Caki2 (cell line): ENCODE results near the gene AP2A2. TPM values are rescaled to one million over a fixed set of nuclear protein-coding genes. Genes with fewer than 3 reads are reported as not detected.
"Not testable (repeated sequence)": the region's sequence is repeated elsewhere in the genome, so short reads cannot be mapped to it uniquely, and the experiment has no call there.

ENCODE experiments used
- DNase-seq: peaks from one replicate; pipeline ENCODE4 v3.0.0-alpha.2; 2015; ENCODE audit warnings: low read depth
- in situ Hi-C: cut with HindIII; loops from 2 replicates; pipeline ENCODE4 v1.10.0; 2016; ENCODE audit warnings: low sequenced_read_pairs, low pct_unique_long_range_greater_than_20kb, mixed read lengths
- total RNA-seq: library from RNA; depleted of rRNA; stranded (reverse); fragments of >200 nt; shearing (Covaris generic); gene quantifications from 2 replicates; pipeline ENCODE4 v1.2.3, GENCODE V29; 2014; ENCODE audit warnings: low replicate concordance

The AP2A2 gene
- total RNA-seq, 1 experiment from 2014 or later, result 49.4 TPM

DNA sequence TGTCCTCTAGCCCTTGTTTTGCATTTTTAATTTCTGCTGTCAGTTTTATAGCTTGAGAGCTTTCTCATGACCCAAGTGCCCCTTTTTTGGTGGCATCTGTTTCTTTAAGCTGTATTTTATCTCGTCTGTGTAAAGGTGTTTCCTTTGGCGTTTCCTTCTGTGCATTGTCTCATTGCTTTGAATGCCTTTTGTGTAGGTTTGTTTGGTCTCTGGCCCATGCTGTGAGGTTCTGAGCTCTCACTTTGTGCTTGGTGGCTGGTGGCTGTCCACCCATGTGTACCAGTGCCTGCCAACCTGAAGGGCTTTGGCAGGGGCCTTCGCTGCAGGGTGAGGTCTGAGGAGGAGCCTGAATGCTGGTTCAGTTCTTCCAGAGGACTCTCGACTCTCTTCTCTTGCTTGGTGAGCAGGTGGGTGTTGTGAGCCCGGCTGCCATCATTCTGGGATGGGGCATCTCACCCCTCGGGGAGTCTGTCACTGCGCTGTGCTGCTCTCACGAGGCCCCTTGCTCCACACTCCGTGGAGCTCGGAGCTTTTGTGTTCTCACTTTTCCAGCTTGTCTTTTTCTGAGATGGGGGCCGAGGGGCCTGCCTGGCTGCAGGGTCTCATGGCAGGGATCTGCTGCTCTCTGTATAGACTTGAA lies 14.9 kb downstream of the AP2A2 start:
- DNase-seq, result no peak
- in situ Hi-C loops, result no loop called here

DNA sequence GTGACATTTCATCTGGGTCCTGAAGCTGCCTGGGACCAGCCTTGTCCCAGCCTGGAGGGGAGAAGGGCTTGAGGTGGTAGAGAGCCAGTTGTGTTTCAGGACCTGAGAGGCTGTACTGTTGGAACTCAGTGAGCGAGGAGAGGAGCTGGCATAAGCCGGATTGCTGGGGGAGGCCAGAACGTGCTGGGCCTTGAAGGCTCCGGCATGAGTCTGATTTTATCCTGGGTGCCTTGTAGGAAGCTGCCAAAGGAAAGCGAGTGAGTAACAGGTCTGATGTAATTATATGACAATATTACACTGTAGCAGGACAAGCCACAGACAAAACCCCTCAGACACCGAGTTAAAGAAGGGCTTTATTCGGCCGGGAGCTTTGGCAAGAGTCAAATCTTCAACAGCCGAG lies 17.2 kb downstream of the AP2A2 start:
- in situ Hi-C loops, result no loop called here
- no peak for DNase-seq

DNA sequence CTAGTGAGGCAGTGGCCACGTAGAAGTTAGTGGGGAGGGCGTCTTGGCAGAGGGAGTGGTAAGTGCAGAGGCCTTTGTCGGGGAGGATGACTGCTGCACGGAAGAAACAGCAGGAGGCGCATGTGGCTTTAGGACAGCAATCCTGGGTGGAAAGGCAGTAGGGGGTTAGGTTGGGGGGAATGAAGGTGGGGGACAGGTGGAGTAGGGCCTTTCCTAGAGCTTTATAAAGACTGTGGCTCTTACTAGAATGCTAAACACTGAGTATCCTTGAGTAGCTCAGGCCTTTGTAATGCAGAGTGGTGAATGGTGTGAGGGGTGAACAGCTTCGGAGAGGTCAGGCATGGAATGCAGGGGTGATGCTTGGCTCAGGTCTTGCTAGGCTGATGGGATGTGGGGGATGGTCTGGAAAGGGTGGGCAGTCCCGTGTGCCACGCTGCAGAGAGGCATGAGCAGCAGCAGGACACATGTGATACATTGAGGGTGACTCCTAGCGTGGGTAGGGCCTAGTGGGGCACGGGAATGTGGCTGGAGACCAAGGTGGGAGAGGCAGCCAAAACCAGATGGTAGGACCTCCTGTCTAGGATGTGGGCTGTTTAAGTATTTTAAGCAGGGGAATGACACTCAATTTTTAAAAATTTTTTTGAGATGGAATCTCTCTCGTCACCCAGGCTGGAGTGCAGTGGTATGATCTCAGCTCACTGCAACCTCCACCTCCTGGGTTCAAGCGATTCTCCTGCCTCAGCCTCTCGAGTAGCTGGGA lies 19.2 kb downstream of the AP2A2 start:
- no peak for DNase-seq
- in situ Hi-C loops, result no loop called here

DNA sequence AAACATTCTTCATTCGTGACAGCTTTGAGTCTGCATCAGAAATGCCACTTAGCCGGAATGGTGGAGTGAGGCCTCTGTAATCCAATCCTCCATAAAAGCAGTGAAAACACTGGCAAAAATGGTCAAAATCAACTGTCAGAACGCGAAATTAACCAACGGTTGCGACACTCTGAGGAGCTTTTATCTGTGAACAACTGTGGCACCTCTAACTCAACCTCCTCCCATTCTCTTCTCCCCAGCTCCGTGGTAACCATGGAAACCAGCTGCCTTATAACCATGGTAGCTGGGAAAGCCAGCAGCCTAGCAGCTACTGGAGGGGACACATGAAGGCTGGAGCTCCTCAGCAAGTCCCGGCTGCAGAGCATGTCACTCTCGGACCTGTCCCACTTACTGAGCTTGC lies 20.3 kb downstream of the AP2A2 start:
- in situ Hi-C loops, result no loop called here
- DNase-seq, result no peak

DNA sequence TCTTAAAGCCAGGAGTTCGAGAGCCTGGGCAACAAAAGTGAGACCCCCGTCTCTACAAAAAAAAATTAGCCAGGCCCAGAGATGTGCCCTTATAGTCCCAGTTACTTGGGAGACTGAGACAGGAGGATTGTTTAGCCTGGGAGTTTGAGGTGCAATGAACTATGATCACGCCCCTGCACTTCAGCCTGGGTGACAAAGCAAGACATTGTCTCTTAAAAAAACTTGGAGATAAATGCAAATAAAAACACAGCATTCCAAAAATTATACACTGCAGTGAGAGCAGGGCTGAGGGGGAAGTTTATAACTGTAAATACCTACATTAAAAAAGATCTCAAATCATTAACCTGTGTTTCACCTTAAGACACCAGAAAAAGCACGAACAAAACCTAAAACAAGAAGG lies 22.1 kb downstream of the AP2A2 start:
- in situ Hi-C loops, result no loop called here

DNA sequence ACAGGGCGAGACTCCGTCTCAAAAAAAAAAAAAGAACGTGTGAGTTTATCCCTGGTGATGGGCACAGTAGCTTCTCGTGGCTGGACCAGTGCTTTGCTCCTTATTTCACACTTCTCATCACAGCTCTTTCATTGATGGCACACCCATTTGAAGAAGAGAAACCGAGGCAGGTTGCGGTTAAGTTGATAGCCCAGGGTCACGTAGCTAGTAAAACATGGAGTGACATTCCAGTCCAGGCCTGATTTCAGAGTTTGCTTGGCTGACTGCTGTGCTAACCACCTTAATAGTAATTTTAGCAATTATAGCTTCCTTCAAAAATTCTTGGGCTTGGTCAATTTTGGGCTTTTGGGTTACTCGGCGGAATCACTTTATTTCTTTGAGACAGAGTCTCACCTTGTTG lies 25.8 kb downstream of the AP2A2 start:
- in situ Hi-C loops, result no loop called here
- DNase-seq, result no peak

More for the DNA sequence above, 22.1 kb downstream of the AP2A2 start:
- no peak for DNase-seq

DNA sequence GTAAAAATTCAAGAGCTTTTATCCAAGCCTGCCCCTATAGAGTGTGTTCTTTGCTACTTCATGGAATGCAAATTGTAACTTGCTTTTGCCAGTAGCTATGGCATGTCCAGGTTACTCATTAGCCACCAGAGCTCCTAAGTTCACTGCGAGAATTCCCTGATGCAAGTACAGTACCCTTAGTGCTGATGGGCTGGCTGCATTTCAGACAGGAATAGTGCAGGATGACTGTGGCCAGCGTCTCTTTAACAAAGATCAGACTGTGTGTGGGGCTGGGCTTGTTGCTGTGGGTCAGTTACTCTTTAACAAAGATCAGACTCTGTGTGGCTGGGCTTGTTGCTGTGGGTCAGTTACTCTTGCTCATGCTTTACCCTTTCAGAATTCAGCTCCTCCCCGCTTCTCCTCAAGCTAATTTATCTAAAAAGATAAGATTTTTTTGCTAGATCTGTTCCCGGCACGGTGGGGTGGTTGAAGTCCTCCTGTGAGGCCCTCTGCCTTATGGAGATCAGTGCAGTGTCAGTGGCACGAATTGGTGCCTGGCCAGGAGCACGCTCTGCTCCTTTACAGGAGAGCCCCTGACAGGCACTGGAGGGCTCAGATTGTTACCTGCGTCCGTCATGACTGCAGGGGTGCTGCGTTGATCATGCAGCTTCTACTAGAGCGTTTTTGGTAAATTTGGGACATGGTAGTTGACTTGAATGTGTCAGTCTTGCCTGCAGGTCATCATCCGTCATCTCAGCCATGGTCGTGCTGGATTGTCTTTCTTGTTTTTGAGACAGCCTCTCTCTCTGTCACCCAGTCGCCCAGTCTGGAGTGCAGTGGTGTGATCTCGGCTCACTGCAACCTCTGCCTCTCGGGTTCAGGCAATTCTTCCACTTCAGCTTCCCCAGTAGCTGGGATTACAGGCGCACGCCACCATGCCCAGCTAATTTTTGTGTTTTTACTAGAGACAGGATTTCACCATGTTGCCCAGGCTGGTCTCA lies 27.0 kb downstream of the AP2A2 start:
- in situ Hi-C loops, result no loop called here
- DNase-seq, result peak; percentile 97

DNA sequence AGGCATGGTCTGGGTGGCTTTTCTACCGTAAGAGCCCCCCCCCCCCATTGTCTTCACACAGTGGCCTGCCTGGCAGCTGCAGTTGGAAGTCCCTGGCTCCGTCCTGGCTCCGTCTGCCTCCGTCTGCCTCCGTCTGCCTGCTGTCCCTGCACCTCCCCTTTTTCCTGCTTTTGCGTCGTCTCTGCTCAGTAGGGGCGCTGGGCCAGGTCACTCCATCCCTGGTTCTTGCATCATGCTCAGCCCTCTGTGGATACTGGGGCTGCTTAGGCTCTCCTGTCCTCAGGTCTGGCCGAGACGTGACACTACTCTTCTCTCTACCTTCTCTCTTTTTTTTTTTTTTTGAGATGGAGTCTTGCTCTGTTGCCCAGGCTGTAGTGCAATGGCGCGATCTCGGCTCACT lies 27.8 kb downstream of the AP2A2 start:
- no peak for DNase-seq
- in situ Hi-C loops, result no loop called here

DNA sequence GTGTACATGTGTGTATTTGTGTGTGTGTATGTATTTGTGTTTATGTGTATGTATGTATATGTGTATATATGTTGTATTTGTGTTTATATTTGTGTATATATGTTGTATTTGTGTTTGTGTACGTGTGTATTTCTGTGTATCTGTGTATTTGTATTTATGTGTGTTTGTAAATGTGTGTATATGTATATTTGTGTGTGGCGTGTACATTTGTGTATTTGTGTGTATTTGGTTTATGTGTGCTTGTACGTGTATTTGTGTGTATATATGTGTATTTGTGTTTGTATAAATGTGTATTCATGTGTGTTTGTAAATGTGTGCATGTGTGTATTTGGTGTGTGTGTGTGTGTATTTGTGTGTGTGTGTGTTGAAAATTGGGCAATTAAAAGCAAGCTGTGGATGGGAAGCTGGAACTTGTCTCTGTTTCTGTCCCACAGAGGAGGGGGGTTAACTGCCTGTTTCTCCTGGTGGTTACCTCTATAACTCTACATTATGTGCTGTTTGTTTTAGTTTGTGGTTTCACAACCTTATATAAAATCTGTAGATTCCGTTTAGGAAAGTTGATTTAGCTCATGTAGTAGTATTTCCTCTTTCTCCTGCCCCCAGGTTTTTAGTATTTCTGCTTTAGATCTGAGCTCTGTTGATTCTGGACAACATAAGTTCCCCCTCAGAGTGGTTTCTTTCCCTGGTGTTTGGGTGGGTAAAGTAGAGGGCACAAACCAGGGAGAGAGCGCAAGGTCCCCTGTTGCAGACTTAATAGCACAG lies 28.9 kb downstream of the AP2A2 start:
- in situ Hi-C loops, result no loop called here
- no peak for DNase-seq

DNA sequence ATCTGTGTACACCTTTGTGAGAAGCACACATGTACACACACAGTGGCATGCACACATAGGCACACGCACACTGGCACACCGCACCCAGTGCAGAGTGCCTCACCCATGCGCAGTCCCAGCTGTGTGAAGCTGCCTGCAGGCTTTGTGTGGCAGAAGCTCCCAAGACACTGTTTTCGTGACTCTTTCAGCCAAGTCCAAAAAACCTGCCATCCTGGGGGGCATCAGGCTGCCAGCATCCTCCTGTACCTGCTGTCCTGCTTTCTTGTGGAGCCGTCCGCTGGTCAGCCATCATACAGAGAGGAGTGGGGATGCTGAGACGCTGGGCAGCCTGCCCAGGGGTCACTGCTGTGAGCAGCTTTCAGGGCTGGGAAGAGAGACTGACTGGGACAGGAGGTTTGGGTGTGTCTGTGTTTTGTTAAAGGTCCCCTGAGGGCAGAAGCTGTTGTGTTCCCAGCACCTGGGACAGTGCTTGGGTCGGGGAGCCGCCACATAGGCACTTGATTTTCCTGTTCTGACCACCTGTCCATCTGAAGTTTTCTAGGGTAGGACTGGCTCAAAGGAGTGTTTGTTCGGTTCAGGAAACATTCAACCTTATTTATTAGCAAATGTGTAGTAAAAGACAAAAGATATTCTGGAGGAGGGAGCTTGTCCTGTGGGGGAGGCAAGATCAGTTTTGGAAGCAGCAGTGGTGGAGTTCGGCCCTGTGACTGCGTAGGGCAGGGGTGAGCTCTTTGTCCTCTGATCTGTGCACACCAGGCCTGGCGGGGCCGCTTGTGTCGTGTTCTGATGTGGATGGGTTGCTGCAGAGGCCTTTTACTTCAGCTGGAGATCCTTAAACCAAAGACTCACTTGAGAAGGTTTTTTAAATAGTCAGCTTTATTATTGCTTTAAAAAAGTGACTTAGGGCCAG lies 29.7 kb downstream of the AP2A2 start:
- in situ Hi-C loops, result no loop called here
- DNase-seq, result no peak

DNA sequence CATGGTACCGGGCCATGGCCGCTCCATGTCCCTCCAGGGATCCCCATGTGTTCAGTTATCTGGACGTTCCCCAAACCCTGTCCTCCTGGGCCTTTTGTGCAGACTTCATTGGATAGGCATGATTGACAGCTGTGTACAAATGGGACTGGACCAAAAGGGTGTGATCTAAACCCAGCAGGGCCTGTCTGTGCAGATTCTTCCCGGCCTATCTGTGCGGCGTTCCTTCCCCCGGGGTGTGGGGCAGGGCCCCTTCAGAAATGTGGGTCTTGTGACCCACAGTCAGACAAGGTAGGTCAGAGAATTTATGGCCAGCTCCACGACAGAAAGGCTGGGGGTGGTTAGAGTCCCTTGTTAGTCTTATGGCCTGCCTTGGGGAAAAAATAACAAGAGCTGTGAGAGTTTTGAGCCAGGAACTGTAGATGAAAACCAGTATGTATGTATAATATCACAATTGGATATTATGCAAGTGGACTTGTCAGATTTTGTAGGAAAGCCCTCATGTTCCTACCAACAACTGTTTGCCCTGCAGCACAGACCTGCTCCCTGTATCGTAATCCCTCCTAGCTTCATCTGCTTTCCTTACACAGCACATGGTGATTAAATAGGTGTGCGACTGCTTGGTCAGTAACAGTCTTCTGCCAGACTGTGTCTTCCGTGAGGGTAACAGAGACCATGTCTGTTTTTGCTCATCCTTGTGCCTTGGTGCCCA lies 31.7 kb downstream of the AP2A2 start:
- DNase-seq, result no peak
- in situ Hi-C loops, result no loop called here

DNA sequence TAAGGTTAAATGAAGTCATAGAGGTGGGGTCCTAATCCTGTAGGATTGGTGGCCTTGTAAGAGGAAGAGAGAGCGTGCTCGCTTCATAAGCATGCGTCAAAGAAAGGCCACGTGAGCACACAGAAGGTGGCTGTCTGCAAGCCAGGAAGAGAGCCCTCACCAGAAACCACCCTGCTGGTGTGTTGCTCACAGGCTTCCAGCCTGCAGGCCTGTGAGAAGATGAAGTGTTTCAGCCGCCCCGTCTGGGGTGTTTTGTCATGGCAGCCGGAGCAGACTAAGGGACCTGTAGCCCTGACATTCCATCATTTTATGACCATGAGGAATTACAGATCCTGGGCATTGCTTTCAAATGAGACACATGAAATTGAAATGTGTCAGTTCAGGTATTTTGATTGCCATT lies 32.4 kb downstream of the AP2A2 start:
- DNase-seq, result no peak
- in situ Hi-C loops, result no loop called here

DNA sequence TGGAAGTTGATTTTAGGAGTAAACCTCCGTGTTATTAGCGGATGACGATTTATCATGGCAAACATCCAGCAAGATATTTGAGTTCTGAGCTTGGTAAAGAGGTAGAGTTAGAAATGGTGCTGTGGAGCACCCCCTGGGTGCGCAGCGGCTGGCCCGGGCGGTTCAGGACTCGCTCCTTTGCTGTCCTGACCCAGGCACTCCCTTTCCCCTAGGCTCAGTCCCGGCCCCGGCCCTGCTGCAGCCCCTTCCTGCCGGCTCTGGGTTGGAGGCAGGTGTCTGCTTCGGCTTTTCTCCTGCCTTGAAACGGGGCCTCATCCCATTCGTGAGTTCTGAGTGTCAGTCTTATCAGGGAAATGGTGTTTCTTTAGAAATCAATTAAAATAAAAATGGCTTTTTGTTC lies 33.4 kb downstream of the AP2A2 start:
- DNase-seq, result no peak
- in situ Hi-C loops, result no loop called here

DNA sequence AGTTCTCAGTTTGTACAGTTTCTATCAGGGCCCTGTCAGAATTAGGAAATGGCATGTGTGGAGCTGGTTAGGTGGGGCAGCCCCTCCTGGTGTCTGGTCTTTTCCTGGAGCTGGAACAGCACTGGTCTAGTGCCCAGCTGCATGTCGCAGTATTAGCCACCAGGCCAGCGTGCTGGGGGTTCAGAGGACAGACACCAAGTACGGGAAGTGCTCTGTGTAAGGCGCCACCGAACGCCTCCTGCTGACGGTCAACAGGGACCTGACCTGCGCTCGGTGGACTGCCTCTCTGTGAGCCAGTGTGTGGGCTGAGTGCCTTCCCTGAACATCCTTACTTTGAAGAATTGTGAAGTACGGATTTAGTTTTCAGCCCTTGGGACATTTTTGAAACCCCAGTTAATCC lies 33.9 kb downstream of the AP2A2 start:
- in situ Hi-C loops, result no loop called here
- no peak for DNase-seq

DNA sequence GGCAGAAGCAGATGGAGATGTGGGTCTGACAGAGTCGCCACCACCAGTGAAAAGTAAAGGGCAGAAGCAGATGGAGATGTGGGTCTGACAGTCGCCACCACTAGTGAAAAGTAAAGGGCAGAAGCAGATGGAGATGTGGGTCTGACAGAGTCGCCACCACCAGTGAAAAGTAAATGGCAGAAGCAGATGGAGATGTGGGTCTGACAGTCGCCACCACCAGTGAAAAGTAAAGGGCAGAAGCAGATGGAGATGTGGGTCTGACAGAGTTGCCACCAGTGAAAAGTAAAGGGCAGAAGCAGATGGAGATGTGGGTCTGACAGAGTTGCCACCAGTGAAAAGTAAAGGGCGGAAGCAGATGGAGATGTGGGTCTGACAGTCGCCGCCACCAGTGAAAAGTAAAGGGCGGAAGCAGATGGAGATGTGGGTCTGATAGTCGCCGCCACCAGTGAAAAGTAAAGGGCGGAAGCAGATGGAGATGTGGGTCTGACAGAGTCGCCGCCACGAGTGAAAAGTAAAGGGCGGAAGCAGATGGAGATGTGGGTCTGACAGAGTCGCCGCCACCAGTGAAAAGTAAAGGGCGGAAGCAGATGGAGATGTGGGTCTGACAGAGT lies 35.7 kb downstream of the AP2A2 start:
- in situ Hi-C loops, result not testable (repeated sequence)

DNA sequence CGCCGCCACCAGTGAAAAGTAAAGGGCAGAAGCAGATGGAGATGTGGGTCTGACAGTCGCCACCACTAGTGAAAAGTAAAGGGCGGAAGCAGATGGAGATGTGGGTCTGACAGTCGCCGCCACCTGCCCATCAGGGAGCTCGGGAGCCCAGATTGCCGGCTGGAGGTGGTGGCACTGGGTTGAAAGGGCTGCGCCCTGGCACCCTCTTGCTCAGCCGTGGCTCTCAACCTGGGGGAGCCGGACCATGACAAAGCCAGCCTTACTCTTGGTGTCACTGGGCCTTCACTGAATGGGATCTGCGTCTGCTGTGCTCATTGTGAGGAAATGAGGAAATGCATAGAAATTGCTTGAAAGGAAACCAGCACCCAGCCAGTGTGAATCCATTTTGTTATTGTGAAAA lies 36.3 kb downstream of the AP2A2 start:
- no peak for DNase-seq
- in situ Hi-C loops, result no loop called here

More for the DNA sequence above, 35.7 kb downstream of the AP2A2 start:
- not testable (repeated sequence) for DNase-seq
